Airway epithelial cell (primary cell): ENCODE results near the gene FKBP1C. TPM values are rescaled to one million over a fixed set of nuclear protein-coding genes. Genes with fewer than 3 reads are reported as not detected.

Source experiments
- total RNA-seq: library from RNA; depleted of rRNA; stranded (reverse); fragments of >200 nt; gene quantifications from 2 replicates; pipeline ENCODE4 v1.2.3, GENCODE V29; 2015

The FKBP1C gene
- total RNA-seq = 0.09 TPM in 1 of 2 replicates, not detected in the other

GRCh38 chr6:63211343-63211742 is at the start of gene FKBP1C:
Gene FKBP1C (plus strand): TSS chr6:63211469.

Other genes starting within 250 kb of the FKBP1C start
- gene LGSN, start 108.5 kb downstream of the FKBP1C start, total RNA-seq = not detected in 2 replicates